GM15510 (cell line): ENCODE data around the gene CX3CR1.

Experiments used
- POLR2A ChIP-seq: IDR thresholded peaks from 3 replicates; pipeline ENCODE4 v1.6.1; 2011; ENCODE audit warnings: borderline replicate concordance; ENCODE audit not compliant: insufficient read length; ENCODE audit errors: extremely low read depth

CX3CR1 gene

DNA sequence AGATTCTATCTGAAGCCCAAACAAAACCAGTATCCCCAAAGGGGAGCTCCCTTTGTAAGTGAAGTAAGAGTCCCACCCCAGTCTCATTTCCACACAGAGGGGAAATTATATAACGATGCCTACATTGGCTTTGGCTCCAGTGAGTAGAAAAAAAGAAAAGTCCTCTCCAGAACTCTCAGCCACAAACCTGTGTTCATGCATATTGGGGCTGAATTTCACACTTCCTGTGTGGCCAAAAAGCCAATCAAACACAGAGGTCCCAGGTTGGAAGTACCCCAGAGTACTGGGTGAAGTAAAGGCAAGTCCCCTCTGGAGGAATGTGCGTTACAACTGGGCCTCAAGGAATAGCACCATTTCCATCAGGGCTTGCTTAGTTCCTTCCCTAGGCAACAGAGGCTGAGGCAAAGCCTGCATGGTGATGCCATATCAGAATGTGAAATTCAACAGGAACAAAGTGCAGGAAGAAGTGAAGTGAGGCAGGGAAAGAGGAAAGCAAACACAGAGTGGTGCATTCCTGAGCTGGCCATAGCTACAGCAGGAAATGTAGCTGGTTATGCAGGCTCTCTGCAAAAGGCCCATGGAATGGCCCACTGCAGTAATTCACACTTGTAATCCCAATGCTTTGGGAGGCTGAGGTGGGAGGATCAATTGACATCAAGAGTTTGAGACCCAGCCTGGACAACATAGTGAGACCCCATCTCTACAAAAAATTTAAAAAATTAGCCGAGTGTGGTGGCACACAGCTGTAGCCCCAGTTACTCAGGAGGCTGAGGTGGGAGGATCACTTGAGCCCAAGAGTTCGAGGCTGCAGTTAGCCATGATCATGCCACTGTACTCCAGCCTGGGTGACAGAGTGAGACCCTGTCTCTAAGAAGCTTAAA lies 16.6 kb upstream of the CX3CR1 start:
- no peak for TF ChIP-seq POLR2A

DNA sequence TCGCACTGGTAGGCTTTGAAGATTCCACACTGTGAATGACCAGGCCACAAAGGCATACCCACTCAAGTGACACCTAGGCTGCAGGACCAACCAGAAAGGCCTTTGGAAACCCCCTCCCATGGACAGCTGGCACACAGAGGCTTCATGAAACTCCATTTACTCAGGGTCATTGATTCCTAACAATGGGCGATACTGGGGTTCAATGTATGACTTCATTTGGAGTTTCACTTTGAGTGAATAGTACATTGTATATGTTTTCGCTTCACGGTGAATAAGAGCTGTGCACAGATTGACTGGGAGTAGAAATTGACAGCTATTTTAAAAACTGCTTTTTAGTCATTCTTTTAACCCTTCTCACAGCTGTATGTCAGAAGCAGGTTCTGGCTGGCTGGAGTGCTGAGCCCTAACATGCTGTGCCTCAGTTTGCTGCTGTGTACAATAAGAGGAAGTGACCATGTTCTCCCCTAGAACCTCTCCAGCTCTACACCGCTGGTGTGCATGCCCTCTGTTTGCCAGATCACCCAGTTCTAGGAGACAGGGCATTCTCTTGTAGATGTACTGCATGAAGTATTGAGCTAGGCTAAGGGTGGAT lies 15.4 kb upstream of the CX3CR1 start:
- no peak for TF ChIP-seq POLR2A

DNA sequence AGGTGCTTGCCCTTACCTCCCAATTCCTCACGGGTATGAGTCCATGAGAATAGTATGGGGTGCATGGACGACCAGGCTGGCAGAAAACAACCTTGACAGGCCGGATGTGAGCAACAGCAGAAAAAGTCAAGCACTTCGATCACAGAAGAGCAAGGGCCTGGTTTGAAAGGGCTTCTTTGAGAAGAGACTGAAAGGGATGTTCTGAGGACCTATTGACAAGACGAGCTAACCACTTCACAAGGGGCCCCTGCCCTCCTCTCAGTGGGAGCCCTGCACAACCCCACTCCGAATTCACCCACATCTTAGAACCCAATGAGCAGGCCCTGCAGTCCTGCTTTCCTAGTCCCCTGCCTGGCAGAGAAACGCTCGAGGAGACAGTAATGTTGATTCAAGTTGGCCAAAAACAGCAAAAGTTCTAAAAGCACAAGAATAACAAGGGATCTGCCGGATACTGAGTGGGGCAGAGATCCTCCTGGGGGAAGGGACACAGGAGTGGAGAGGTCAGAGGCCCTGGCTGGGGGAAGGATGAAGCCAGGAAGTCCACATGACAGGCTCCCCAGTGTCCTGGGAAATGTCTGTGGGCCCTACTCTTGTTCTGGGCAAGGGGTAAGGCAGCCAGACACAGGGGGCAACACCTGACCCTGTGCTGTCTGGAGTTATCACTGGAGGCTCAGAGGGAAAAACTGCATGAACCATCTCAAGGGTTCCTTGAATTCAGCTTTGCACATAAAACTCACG lies 14.8 kb upstream of the CX3CR1 start:
- TF ChIP-seq POLR2A: no peak

DNA sequence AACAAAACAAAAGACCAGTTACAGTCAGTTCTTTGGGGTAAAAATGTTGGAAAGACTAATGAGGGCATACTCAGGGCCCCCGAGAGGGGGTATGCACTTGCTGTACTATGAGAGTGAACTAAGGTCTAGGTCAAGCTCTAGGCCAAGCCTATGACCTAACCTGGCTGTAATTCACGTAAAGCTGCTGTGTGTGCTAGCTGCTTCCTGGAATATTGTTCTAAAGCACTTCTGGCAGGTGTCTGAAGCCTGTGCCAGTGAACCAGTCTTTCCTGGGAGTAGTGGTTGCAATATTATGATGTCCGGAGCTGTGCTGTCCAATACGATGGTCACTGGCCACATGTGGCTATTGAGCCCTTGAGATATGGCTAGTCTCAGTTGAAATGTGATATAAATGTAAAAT lies 13.1 kb upstream of the CX3CR1 start:
- TF ChIP-seq POLR2A: no peak

DNA sequence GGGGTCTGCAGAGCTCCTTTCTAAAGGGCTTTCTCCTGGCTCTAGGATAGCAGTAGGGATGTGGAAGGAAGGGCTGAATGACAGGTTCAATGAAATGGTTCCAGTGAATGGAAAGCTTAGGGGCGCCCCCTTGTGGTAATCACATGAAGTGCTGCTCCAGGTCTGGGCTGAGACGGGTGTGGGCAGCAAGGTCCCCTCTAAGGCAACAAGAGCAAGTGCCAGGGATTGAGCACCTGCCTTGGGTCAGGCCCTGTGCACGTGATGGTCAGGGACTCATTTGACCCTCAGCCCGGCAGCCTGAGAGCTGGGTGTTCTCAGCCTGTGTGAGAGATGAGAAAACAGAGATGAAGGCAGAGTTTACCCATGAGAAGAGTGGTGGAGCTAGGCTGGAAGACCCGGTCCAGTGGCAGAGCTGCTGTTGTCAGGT lies 12.1 kb upstream of the CX3CR1 start:
- no peak for TF ChIP-seq POLR2A

DNA sequence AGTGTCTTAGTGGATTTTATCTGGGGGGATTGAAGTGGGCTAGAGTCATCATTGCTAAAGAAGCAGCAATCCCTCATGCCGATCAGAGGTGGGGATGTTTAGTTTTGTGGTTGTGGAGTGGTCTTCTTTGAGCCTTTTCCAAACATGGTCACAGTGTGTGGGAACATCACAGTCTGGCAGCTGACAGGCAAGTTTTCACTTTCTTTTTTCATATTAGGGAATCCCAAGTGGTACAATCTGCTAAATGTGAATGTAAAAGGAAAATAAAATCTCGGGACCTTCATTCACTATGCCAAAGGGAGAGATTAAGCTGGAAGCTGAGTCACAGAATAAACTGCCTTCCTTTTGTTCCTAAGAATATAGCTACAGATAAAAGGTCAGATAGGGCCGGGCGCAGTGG lies 10.4 kb upstream of the CX3CR1 start:
- no peak for TF ChIP-seq POLR2A

DNA sequence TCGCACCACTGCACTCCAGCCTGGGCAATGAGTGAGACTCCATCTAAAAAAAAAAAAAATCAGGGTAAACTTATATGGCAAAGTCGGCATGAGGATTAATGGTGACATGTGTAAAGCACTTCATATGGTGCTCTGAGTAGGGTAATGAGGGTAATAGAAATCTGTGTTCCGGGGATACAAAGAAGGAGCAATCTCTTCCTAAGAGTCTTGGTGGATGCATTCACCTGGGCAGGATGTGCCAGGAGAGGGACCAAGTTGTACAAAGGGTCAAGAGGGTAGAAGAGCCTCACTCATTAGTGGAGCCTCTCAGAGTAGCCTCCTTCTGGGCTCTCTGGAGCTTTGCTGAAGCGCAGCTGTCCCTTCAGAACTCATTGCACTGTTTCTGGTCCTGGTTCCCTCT lies 9.3 kb upstream of the CX3CR1 start:
- TF ChIP-seq POLR2A: no peak

DNA sequence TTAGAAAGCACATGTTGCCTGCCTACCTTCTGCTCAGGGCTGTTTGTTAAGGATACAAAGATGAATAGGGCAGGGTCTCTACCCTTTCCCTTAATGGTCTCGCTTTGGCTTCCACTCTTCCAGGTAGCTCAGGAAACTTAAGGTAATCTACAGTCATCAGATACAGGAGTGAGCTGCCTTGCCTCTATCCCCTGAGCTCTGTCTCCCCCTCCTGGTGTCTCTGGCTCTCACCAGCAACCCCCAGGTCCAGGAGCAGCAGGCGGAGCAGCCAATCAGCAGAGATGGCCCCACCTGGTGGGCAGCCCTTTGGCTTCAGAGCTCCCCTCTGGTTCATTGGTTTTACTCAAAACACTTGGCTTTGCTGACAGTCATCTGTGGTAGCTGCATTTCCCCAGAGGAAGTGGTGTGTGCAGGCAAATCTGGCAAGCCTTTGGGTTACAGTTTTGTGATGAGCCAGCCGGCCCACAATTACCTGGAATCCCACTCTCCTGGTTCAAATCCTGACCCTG lies 8.5 kb upstream of the CX3CR1 start:
- no peak for TF ChIP-seq POLR2A

DNA sequence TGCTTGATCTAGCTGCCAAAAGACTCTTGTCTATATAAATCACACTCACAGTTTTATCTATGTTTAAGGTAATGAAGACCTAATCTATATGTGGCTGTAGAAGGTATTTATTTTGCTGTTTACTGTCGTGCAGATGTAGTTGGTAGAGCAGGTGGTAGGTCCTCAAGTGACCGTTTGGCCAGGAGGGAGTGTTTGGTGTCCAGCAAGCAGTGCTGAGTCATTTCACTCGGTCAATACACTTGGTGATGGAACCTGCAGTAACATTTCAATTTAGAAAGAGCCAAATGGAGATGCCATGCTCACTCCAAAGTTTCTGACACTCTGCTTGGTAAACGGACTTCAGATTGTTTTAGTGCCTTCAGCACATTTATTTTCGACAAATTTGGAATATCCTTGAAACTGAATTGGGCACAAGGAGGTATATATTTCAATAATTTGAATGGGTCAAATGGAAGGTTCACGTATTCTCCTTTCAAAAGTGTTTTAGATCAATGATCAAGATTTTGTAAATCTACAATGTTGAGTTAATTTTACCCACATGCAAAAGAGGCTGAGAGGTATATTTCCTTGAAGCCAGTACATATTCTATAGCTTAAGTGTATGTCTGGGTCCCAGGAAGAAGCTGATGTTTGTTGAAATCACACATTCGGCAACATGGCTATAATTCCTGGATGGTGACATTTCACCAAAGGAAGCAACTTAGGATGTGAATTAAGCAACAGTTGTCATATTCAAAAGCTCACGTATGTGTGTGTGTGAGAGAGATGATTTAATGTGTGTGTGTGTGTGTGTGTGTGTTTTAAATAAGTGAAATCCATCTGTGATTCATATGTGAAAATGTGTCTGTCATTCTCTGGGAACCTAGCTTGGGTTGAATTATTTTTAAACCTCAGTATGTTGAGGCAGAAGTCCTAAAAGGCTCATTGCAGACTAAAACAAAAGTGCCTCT lies 7.7 kb upstream of the CX3CR1 start:
- TF ChIP-seq POLR2A: no peak

DNA sequence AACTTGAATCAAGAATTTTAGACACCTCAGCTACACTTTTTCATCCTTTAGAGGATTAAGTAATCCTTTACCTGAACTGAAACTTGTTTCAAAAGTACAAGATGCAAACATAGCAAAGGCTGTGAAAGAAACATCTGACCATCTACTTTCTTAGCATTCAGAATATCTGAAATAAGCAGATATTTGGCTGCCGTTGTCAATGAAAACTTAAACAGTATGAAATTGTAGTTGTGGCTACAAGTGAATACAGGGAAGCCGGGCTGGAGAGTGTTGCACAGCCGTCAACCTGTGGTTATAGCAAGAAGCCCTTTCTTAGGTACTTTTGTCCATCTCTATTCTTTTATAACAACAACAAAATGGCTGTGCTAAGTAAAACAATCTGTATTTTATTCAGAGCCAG lies 6.9 kb upstream of the CX3CR1 start:
- no peak for TF ChIP-seq POLR2A

DNA sequence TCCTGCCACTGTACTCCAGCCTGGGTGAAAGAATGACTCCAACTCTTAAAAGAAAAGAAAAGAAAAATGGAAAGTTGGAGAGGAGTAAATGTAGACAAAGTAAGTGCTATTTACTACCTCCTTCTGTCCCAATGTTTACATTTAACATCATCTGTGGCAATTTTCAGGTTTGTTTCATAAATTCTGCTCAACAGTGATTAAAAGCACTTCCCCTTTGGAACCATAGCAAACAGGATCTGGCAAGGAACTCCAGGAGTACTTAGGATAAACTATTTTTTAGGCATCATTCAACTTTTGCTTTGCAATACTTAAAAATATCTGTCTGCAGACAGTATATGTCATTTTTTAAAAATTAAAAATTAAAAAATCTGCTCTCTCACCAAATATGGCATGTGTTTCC lies 5.5 kb upstream of the CX3CR1 start:
- TF ChIP-seq POLR2A: no peak

DNA sequence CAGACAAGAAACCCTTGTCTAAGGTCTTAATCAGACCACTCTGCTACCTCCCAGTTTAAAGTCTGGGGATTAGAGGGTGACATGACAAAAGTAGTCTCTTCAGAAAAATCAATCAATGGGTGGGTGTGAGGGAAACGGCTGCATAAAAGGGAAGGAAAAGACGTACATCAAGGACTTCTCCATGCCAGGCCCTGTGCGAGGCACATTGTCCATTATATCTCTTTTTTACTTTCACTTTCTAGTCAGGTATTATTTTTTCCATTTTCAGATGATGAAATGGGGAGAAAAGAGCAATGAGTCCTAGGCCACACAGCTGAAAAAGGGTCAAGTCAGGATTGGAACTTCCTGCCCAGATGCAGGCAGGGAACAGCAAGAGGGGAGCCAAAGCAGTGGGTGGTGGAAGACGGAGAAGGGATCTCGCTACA lies 4.6 kb upstream of the CX3CR1 start:
- TF ChIP-seq POLR2A: no peak

DNA sequence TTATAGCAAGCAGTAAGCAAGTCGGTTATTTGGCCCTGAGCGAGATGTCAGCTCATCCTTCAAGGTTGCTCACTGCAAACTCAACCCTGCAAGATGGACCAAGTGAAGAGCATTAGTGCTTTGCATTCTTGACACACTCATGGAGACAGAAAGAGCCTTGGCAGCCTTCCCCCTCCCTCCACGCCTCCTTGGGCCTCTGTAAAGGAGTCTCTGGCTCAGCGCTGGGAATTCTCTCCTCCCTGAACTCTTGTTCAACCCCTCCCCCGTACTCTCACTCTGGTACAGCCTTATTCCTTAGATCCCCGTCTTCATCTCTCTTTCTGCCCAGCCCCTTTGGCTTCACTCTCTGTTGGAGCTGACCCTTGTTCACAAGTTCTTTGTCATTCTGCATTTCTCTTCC lies 2.2 kb upstream of the CX3CR1 start:
- TF ChIP-seq POLR2A: no peak

DNA sequence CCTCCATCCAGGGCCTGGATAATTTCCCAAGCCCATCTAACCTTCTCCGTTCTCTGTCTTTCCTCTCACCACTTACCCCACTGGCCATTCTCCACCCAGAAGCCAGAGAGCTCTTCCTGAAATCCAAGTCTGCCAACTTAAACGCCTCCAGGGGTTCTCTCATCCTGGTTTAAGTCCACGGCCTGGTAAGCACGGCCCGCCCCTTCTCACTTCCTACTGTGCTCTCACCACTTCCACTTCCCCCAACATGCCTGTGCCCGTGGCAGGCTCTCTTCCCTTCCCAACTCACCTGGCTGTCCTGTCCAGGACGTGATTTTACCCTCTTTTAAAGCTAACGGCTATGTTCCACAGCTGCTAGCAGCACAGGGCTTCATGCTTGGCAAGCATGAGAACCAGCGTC lies 1.7 kb upstream of the CX3CR1 start:
- no peak for TF ChIP-seq POLR2A
